Islet of Langerhans (tissue), 1 donor: ENCODE results near the gene PGS1.

Experiments used
- FAIRE-seq: peaks from one replicate; lab custom pipeline; 2011; peaks lifted over from hg19 to GRCh38; lab: Jason Lieb, UNC

The PGS1 gene

DNA sequence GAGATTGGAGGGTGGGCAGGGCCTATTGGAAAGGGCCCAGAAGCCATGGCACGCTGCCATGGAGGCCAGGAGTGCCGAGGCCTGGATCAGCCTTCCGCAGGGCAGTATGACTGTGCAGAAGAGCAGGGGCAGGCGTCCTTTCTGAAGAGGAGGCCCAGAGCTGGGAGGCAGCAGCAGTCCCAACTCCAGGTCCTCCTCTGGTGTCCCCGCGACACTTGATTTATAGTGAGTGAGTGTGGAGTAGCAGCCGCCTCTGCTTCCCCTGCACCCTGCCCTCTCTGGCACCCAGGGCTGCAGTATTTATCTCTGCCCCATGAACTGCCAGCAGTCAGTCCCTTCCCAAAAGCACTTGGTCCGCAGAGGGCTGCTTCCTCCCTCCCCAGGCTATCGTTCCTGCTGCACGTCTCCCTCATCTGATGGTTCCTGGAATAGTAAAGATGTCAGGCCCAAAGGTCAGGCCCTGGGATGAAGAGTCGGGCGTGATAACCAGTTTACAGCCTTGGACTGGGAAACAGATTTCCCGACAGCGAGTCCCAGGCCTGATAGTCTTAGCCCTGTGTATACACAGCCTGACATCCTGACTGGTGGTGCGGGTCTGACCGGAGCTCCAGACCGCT, 32.9 kb downstream of the PGS1 start:
- no peak for FAIRE-seq

DNA sequence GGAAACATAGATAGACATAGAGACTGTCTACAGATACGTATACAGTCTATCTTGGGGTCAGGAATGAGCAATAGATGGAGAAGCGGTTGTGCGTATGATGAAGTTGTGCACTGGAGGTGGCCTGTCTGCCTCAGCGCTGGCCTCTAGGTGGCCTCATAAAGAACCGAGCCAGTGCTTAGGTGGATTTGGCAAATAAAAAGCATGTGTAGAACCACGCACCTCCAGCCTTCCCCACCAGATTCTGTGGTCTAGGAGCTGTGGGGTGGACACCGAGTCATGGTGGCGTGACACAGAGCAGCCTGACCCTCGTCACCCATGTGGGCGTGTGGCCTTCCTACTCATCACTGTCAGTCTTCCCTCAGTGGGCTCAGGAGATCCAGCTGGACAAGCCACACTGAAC, 34.0 kb downstream of the PGS1 start:
- no peak for FAIRE-seq

DNA sequence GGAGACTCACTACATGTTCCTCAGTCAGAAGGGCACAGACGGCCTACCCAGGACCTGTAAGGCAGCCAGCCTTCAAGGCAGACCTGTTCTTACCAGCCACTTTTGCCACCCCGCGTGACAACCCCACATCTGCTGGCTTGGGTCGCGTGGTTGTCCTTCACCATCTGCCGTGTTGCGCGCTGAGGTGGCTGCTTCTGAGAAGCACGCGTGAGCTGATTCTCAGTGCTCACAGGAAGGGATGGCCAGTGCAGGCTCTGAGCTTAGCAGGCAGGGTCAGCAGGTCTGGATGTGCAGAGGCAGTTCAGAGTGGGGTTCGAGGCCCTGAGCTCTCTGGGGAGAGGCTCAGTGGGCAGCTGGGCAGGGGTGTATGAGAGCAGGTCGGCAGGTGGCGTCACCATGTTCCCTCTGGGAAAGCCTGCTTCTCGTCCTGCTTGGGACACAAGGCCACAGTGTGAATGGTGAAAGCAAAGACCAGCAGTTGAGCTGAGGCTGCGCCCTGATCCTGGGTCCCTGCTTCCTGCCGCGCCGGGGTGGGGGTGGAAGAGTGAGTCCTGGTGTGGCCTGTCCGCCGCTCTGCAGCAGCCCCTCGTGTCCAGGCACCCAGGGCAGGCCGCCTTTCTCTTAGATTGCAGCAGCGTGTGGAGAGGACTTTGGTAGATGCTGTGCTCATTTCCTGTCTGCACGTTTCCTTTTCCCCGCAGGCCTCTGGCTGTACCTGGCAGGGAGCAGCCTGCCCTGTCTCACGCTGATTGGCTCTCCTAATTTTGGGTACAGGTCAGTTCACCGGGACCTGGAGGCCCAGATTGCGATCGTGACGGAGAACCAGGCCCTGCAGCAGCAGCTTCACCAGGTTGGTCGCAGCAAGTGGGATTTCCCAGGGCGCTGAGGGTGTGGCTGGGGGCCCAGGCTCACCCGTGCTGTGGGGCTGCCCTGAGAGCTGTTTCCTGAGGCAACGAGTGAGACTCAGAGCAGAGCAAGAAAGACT, 36.0 kb downstream of the PGS1 start:
- no peak for FAIRE-seq

DNA sequence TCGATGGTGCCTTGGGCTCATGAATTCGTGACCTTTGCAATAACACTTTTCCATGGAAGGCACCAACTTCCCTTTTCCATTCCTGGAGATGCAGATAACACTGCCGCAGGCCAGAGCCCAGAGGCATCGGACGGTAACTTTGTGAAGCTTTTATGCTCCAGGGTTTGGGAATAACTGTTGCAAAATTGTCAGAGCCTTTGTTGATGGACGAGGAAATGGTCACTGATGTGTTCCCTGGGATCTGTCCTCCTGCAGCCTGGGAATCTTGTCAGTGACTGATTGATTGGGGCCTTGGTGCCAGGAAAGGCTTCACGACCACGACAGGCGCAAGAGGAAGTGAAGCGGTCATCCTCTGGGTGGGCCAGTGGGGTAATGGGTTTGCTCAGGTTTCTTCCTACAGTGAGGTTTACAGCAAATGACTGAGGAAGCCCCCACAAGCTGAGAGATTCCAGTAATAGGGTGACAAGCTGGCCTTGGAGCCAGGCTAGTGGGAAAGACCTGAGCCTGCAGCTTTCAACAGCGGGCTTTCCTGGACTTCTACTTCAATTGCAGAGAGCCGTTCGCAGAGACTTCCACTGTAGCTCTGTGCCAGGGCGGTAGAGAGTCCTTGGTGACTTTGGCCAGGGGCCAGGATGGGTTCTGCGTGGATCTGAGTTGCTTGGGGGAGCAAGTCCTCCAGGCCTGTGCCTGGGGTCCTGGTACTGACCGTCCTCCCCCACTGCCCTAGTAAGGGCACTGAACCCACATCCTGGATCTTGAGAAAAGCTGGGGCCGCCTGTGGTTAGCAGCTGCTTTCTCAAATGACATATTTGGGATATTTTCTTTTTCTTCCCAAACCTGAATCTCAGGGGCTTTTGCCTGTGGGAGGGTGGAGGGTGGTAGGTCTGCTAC, 37.6 kb downstream of the PGS1 start:
- no peak for FAIRE-seq

DNA sequence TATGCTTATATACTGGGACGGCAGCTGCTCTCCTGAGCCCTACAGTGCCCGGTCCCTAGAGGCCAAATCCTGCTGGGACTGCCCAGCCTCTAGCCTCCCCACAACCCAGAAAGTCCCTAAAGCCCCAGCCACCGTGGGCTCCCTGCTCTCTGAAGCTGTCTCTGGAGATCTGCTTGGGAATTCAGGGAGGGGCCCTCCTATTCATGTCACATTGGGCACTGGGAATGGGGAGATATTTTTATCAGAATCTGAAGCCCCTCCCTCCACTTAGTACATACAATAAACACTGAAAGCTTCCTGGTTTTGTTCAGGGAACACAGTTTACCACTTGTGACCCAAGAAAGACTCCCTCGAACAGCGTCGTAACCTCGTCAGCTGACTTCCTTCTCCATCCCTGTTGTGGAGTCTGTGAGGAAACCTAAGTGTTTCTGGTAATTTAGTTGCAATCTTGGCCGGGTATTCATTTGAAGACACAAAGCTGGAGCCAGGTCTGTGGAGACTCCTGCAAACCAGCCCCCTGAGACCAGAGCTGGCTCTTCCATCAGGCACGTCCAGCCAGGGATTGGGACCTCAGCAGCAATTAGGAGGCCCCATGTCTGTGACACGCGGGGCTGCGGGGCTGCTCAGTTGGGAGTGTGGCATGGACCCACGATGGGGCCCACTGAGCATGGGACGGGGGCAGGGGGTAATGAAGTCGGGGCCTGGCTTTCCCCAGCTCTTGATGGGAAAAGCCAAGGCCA, 38.5 kb downstream of the PGS1 start:
- FAIRE-seq, result no peak

DNA sequence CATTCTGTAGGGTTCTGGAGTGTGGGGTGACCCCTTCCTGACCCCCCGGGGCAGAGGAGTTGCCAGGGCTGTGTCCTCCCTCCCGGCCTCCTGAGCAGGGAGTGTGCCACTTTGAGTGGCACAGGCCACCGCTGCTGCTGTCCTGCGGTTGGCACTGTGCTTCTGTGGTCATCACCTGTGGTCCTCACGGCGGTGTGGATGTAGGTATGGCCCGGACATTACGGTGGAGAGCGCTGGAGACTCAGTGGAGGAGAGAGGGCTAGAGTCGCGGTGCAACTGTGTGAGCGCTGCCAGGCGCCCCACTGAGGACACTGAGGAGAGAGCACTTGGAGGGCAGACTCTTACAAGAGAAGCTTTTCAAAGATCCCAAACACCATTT, 39.1 kb downstream of the PGS1 start:
- no peak for FAIRE-seq

DNA sequence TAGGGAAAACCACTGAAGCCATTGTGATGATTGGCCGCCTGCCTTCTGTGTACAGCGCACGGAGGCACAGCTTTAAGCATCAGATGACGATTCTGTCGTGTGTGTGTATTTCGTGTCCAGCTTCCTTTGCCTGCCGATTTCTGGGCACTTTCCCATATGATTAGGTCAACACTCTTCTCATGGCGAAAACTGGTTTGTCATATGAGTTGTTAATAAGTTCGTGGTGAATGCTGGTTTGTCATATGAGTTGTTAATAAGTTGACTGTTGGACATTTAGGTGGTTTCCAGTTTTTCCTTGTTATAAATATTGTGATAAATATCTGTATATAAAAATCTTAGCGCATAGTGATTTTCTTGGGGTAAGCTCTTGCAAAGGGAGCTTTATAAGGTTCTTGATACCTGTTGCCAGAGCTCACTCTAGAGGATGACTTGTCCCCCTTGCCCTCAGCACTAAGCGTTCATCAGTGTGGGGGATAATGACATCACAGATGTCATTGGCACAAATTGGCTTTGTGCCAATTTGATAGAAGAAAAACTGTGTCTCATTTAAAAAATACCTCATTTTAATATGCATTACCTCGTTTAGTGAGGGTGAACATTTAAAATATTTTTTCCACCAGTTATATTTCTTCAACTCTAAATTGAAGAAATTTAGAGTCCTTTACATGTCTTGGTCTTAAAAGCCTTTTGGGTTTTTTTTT, 40.0 kb downstream of the PGS1 start:
- no peak for FAIRE-seq

DNA sequence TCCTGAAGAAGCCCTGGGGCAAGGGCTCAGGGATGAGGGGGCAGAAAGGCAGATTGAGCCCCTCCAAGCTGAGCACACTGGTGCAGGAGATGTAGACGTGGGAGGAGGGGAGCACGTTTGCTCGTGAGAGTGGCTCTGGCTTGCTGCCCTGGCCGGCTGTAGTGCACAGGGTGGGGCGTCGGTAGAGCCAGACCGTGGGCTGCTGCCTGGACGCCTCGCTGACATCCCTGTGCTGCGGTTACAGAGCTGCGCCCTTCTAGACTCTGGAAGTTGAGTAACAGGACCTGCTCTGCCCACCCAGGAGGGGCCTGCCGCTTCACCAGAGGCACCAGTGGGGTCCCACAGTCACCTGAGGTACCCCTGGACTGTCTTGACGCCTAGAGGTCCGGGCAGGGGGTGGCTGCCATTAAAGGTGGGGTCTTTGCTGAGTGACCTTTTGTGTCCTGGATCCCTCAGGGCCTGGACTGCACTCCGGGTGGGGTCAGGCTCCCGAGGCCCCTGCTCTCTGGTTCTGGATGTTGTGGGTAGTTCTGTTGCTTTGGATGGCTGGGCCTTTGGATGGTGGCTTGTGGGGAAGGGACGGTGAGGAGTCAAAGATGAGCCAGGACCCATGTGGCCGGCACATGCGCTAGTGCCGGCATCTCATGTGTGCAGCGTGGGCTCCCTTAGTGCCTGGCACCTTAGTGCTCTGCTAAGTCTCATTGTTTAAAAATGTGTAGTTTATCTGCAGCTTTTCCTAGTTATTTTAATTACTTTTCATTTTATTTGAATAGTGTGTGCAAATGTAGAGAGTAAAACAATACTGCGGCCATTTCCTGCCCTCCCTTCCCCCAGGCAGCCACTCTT, 41.7 kb downstream of the PGS1 start:
- no peak for FAIRE-seq

DNA sequence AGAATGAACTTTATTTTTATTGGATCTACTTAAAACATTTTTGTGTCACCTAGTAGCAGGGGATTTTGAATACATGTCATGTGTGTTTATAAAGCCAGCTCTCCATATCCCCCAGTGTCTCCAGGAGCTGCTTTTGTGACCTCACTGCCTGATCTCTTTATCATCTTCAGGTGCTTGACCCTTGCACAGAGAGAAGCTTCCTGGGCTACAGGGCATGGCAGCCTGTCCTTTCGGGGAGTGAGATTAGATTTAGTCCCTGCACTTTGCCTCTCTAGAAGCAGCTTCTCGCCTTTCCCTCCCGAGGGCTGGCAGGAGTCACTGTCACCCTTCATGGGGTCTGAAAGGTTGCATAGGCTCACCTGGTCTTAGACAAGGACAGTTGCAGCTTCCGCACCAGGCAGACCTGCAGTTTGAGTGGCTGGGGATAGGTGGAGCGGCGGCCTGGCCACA, 42.7 kb downstream of the PGS1 start:
- no peak for FAIRE-seq

DNA sequence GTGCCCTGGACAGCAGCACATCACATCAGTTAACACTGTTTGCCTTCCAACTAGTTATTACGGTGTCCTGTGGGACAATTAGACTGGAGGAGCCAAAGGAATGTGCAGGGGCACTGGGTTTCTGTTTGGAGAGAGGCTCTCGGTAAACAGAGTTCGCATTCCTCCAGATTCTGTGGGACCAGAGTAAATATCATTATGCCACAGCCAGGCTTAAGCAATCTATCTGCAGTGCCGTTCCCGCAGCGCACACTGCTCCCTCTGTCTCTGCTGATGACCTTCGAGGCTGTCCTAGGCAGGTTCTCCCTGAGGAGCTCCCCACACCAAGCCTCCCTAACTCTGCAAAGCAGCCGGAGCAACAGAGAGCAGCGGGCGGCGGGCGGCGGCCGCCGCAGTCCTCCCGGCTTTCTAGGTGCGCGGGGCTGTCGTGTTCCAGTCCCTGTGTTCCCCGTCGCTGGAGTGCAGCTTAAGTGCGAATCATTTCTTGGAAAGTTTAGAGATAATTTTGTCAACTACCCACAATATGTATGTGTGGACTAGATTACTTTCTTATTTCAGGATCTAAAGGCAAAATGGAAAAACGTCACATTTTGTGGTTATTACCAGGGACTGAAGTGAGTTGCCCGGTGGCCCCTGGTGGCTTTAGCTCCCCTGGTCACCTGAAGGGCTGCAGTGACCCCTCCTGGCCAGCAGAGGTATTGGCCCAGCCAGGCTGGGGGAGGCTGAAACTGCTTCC, 43.3 kb downstream of the PGS1 start:
- no peak for FAIRE-seq

DNA sequence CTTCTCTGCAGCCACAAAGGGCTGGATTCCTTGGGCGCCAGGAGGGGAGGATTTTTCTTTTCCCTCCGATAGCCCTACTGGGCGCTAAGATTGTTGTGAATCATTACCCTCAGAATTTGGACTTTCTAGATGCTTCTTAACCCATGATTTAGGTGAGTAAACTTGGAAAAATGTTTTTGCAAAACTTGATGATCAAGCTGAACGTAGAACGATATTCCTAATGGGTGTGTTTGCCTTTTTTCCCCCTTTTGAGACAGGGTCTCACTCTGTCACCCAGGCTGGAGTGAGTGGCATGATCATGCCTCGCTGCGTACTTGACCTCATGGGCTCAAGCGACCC, 43.8 kb downstream of the PGS1 start:
- FAIRE-seq, result no peak

DNA sequence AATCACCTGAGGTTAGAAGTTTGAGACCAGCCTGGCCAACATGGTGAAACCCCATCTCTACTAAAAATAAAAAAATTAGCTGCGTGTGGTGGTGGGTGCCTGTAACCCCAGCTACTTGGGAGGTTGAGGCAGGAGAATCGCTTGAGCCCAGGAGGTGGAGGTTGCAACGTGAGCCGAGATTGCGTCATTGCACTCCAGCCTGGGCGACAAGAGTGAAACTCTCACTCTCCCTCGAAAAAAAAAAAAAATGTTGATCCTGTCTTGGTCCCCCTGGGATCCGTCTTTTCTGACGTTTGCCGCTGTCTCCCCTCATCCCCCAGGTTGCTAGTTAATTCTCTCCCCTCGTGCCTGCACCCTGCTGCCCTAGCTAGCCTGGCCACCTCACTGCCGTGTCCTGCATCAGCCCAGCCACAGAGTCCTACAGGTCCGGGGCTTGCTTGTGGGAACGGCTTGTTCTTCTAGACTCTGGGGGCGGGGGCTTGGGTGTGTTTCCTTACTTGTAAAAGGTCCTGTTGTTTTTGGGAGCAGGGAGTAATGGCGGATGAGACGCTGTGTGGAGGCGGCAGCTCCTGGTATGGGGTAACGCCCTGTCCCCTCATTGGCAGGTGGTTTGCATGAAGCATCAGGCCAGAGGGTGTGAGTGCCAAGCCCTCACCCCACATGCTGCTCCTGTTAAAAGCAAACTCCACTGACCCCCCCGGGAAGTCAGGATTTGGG, 44.6 kb downstream of the PGS1 start:
- no peak for FAIRE-seq

DNA sequence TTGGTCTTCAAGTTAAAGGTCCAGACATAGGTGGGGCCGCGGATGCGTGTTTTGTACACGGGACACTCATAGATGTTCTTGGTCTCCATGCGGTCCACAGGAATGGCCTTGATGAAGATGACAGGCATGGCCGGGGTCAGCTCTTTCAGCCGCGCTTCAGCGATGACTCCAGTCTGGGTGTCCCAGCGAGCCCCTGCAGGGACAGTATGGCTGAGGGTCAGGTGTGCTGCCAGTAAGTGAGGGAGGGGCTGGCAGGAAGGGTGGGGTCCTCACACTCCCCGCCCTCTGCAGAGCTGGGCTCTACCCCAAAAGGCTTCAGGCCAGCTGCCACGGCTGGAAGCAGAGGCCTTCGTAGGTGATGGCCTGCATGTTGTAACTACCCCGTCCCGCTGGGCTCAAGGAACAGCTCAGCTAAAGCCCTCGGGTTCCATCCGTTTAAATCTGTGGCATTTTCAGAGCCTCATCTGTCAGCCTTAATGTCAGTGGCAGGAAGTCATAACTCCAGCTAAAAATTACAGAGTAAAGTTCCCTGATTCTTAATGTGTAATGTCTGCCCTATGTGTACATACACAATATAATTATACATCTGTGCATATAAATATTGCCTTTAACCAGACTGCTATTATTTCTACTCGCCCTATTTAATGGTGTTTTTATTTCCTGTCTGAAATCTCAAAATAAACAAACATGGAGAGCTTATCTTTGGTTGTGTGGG, 45.7 kb downstream of the PGS1 start:
- FAIRE-seq, result no peak

DNA sequence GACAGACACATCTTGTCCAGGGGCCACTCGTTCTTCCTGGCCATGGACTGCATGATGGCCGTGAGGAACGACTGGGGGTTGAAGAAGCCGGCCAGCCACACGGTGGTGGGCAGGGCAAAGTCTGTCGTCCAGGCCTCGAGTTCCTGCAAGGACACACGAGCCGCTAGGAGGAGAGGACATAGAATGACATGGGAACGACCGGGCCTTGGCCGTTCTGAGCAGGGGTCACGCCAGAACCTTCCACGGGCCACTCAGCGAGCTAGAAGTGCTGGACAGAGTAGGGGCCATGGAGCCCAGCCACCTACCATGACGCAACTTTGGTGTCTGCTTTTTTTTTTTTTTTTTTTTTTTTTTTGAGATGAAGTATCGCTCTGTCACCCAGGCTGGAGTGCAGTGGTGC, 47.0 kb downstream of the PGS1 start:
- FAIRE-seq, result no peak

DNA sequence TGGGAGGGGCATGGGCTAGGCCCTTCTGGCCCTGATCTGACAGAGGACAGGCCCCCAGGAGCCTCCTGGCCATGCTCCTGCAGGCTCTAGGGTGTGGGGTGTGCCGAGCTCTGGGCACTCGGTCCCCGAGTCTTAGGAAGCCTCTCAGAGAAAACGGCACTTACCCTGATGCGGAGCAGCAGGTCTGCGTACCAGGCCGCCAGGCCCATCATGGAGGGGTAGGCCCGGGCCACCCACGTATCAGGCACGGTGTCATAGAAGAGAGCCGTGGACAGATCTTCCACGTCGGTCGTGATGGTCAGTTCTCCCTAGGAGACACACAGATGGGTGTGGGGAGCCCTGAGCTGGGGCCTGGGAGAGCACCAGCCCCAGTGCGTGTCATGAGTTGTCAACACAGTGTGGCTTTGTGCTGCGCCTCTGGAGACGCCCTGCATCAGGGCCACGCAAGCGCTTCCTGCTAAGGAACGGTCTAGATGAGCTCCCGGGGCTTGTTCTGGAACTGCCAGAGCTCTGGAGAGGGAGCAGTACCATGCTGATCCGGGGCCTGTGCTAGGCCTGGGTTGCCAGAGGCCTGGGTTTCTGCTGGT, 47.9 kb downstream of the PGS1 start:
- FAIRE-seq, result no peak

DNA sequence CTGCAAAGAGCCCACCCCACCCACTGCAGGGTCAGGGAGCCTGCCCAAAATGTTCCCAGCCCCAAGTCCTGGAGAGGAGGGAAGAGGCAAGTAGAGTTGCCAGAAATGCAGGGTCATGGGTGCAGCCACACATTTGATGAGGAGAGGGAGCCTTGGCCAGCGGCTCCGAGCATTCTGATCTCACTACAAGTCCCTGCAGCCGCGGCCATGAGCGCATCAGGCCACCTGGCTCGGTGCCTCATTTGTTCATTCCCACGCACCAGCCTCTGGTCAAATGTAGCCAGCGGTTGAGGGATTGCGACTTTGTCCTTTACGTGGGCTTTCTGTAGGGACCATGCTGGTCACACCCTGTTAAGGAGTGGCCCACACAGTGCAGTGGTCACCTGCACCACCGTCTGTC, 48.7 kb downstream of the PGS1 start:
- no peak for FAIRE-seq

DNA sequence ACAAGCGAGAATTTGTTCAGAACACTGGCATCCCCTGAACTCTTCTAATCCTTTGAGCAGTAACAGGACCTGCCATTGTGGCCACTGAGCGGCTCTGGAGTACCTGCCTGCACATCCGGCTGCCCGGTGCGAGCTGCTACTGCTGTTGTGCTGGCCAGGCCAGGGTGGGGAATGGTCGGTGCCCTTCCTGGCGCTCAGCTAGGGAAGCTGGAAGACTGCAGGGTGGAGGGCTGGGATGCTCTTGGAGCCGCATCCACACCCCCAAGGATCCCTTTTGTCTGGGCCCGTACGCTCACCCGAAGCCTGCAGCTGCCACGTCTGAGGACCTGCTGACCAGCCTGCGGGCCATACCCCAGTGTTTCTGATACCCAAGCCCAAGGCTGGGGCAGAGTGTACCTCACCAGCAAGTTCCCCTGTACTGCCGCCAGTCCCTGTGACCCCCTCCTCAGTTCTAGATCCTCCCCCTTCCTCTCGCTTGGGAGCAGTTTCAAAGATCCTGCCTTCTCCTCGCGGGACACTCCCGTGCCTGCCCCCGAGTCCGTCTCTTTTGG, 49.7 kb downstream of the PGS1 start:
- FAIRE-seq, result no peak
